CD4-positive, alpha-beta T cell treated with Interleukin-10 for 1 hour (primary cell): ENCODE data around the gene DNAJC27.

Experiments used
- DNase-seq: peaks from one replicate; pipeline ENCODE4 v3.0.0-alpha.2; 2020

DNAJC27 gene

GRCh38 chr2:24970483-24971285 lies 1.1 kb downstream of the DNAJC27 start:
- no peak for DNase-seq

- no peak for DNase-seq
Observed at GRCh38 chr2:24969784-24970183, 2.0 kb downstream of the DNAJC27 start.

- no peak for DNase-seq
Observed at GRCh38 chr2:24961903-24962302, 9.9 kb downstream of the DNAJC27 start.

GRCh38 chr2:24959761-24960160 lies 12.0 kb downstream of the DNAJC27 start:
- no peak for DNase-seq

- no peak for DNase-seq
Observed at GRCh38 chr2:24958411-24958935, 13.3 kb downstream of the DNAJC27 start.

GRCh38 chr2:24957976-24958375 lies 13.8 kb downstream of the DNAJC27 start:
- no peak for DNase-seq

GRCh38 chr2:24957221-24957620 lies 14.5 kb downstream of the DNAJC27 start:
- no peak for DNase-seq

- no peak for DNase-seq
Observed at GRCh38 chr2:24955921-24956320, 15.8 kb downstream of the DNAJC27 start.

GRCh38 chr2:24955232-24955631 lies 16.5 kb downstream of the DNAJC27 start:
- no peak for DNase-seq

- DNase-seq, result no peak
Observed at GRCh38 chr2:24950102-24950501, 21.7 kb downstream of the DNAJC27 start.

- no peak for DNase-seq
Observed at GRCh38 chr2:24948506-24948905, 23.2 kb downstream of the DNAJC27 start.

- DNase-seq, result no peak
Observed at GRCh38 chr2:24947561-24948157, 24.1 kb downstream of the DNAJC27 start.

GRCh38 chr2:24945907-24946306 lies 25.8 kb downstream of the DNAJC27 start:
- no peak for DNase-seq

GRCh38 chr2:24943427-24944053 lies 28.2 kb downstream of the DNAJC27 start:
- no peak for DNase-seq

GRCh38 chr2:24939353-24939752 lies 32.4 kb downstream of the DNAJC27 start:
- no peak for DNase-seq

- no peak for DNase-seq
Observed at GRCh38 chr2:24937236-24937635, 34.5 kb downstream of the DNAJC27 start.

- no peak for DNase-seq
Observed at GRCh38 chr2:24935145-24935544, 36.6 kb downstream of the DNAJC27 start.

GRCh38 chr2:24932715-24933114 lies 39.0 kb downstream of the DNAJC27 start:
- no peak for DNase-seq

GRCh38 chr2:24930768-24931167 lies 41.0 kb downstream of the DNAJC27 start:
- DNase-seq, result no peak

- no peak for DNase-seq
Observed at GRCh38 chr2:24929230-24929629, 42.5 kb downstream of the DNAJC27 start.

- DNase-seq, result no peak
Observed at GRCh38 chr2:24928036-24928435, 43.7 kb downstream of the DNAJC27 start.

GRCh38 chr2:24926602-24927252 lies 45.0 kb downstream of the DNAJC27 start:
- peak; percentile 33 for DNase-seq

GRCh38 chr2:24926220-24926601 lies 45.5 kb downstream of the DNAJC27 start:
- DNase-seq, result no peak
